NCI-H2107 (cell line): Measurements from ENCODE around the gene DACH1.
"Not testable (repeated sequence)": the region's sequence is repeated elsewhere in the genome, so short reads cannot be mapped to it uniquely, and the experiment has no call there.

Source experiments
- DNase-seq: peaks from one replicate; lab custom pipeline; 2025; lab: John Stamatoyannopoulos, UW

The DACH1 gene

DNA sequence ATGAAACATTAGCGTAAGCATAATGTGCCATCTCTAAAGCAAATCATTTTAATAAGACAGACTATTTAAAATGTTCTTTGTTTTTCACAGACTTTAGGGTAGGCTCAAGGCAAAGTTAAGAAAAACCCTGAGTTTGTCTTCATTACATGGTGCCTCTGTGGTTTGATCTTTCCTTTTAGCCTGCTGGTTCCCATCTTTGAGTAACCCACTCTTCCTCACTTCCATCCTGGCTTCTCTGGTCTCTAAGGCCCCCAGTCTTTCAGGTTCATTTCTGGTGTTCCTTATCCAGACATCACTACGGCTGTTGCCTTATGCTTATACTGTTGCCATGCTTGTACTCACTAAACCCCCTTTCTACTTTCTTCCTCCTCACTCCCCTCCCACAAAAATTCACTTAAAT lies 38.4 kb downstream of the DACH1 start:
- no peak for DNase-seq

DNA sequence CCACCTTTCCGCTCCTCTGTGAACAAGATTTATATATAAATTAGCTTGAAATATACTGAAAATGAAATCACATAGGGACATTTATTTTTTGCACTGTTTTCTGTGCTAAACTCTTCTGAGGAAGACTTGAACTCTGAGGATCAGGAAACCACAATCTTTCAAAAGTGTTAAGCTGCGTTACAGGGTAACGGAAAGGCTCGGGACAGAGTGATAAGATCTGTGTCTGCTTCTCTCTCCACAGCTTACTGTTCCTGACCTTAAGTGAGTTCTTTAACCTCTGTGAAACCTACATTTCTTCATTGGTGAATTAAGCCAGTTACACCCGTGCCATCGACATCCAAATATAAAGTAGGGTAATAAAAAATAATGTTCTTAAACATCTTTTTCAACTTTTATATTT lies 38.9 kb downstream of the DACH1 start:
- DNase-seq, result no peak

DNA sequence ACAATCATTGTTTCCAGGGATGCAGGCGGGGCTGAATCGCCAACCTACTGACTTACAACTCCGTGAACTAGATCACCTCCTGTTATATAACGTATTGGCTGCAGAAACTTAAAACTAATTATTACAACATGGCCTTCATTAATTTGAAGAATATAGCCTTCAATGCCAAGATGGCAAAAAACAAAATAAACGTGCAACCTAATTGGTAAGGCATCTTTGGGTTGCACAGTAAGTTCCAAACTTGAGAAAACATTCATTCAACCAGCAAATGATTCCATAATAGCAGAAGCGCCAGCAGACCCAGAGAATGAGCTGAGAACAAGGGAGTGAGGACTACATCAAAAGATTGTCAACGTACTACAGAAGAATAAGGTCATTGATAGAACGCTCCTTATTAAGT lies 39.8 kb downstream of the DACH1 start:
- DNase-seq, result no peak

GRCh38 chr13:71820699-71821098 lies 46.3 kb downstream of the DACH1 start:
- no peak for DNase-seq

GRCh38 chr13:71817335-71817734 lies 49.7 kb downstream of the DACH1 start:
- no peak for DNase-seq

GRCh38 chr13:71814806-71815360 lies 52.1 kb downstream of the DACH1 start:
- DNase-seq, result no peak

- no peak for DNase-seq
Measured at GRCh38 chr13:71813187-71813586, 53.8 kb downstream of the DACH1 start.

- DNase-seq, result no peak
Measured at GRCh38 chr13:71811344-71811743, 55.7 kb downstream of the DACH1 start.

- DNase-seq, result no peak
Measured at GRCh38 chr13:71808708-71809107, 58.3 kb downstream of the DACH1 start.

DNA sequence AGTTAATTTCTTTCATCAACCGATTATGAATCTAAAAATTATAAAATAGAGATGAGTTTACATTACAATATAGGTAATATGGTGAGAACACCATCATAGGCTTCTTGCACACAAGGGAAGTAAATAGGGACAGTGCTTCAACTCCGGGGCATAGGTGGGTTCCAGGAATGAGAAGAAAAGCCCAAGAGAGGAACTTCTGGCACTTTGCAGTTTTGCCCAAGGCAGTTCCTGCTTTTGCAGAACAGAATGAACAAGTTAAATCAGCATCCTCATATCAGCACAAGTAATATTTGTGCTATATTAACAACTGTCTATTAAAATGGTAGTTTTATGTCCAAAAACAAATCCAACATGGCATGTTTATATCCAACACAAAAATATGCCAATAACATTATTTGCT lies 60.1 kb downstream of the DACH1 start:
- no peak for DNase-seq

- DNase-seq, result no peak
Measured at GRCh38 chr13:71803066-71803465, 63.9 kb downstream of the DACH1 start.

DNA sequence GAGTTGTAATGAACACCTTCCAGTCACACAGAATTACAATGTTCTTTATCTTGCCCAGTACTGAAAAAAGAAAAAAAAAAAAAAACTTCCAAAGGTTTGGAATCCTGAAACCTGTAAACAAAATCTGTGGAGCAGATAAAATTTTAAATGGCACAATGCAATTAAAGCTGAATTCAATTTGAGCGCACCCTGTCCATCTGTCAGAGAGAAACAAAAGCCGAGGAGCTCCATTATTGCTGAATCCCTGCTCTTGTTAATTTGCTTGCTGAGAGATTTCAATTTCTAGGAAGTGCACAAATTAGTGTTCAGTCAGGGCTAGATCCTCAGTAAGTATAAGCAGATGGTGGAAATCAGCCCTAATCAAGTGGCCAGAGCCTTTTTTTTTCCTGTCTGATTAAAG lies 65.2 kb downstream of the DACH1 start:
- DNase-seq, result no peak

DNA sequence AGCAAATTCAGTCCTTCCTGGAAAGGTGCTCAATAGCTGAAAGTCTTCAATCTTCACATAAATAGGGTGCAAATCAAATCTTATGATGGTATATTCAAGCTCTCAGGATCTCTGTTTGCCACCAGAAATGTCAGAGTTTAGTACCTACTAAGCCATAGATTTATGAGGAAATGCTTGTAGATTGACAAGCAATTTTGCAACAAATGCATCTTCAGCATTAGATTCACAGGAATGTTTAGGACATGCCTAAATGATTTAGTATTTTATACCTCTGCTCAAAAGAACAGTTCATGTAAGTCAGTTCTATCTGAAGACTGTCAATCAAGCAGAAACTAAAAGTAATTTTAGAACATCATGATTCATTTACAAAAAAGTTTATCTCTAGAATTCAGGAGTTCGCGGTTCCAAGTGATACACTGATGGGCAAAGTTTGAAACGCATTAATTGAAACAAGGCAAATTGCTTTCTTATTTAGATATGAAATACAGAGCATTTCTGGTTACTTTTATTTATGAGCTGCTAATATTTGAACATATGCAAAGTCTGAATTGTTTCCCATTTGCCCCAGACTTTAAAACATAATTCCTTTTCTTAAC lies 65.7 kb downstream of the DACH1 start:
- DNase-seq, result no peak

DNA sequence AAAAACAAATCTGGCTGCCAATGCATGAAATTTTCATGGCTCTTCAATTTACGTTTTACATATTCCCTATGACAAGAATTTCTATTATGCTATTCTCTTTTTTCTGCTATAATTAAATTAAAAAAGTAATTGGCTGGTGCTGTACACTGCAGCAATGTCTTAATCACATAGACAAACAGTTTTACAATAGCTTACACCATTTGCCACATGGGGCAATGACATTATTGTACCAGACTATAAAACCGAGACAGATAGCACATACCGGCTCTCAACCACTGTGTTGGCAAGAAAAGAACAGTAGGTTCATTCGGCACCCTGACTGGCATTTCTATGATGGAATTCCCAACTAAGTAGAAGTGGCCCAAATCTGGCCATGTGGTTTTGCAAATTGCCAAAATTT lies 67.7 kb downstream of the DACH1 start:
- DNase-seq, result no peak

- DNase-seq, result no peak
Measured at GRCh38 chr13:71798707-71799106, 68.3 kb downstream of the DACH1 start.

DNA sequence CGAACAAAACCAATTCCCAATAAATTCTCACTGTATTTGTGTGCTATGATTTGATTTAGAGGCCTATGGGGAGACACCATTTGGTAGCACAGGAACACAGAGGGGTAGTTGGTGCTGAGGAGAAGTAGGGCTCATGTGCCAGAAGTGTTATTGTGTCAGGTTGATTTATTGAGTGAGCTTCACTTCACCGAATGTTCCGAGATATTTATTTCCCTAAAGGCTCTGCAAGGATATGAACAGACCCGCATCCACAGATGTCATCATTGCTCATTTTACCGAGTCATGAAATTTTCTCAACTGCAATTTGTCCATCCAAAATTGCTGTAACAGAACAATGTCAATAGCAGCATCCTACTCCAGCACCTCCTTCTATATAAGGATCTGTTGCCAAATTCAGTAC lies 69.5 kb downstream of the DACH1 start:
- no peak for DNase-seq

- no peak for DNase-seq
Measured at GRCh38 chr13:71789693-71790329, 77.2 kb downstream of the DACH1 start.

GRCh38 chr13:71789037-71789436 lies 78.0 kb downstream of the DACH1 start:
- DNase-seq, result no peak

GRCh38 chr13:71787414-71787813 lies 79.6 kb downstream of the DACH1 start:
- DNase-seq, result no peak

- no peak for DNase-seq
Measured at GRCh38 chr13:71786875-71787274, 80.1 kb downstream of the DACH1 start.

GRCh38 chr13:71785361-71785760 lies 81.6 kb downstream of the DACH1 start:
- no peak for DNase-seq

DNA sequence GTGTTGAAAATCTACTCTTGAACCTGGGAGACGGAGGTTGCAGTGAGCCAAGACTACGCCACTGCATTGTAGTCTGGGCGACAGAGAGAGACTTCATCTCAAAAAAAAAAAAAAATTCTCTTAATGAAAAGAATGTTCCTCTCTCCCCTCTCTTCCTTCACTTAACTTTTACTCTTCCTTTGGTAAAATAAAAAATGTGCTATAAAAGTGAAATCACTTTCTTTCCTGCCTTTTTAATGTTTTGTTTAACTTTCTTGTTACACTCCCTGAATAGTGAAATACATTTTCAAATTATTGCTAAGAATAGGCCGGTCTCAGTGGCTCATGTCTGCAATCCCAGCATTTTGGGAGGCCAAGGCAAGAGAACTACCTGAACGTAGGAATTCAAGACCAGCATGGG lies 86.5 kb downstream of the DACH1 start:
- no peak for DNase-seq

DNA sequence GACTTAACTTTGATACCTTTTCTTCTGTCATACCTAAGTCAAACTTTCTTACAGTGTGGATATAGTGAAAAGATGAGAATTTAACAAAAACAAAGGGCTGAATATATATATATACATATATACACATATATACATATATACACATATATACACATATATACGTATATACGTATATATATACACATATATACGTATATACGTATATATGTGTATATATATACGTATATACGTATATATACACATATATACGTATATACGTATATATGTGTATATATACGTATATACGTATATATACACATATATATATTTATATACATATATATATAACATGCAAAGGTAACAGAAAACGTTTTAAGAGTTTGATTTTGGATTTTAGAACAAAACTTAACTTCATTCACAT lies 88.0 kb downstream of the DACH1 start:
- not testable (repeated sequence) for DNase-seq

GRCh38 chr13:71775966-71776365 lies 91.0 kb downstream of the DACH1 start:
- no peak for DNase-seq
